HepG2 (cell line): ENCODE results near the gene NOC4L. TPM values are rescaled to one million over a fixed set of nuclear protein-coding genes. Genes with fewer than 3 reads are reported as not detected.

Experiments used
- ATAC-seq: fragments of 200-7000 bp; cut with Tn5 transposase; 3 replicates; pipeline ENCODE4 v1.9.1; 2020; ENCODE audit warnings: mild to moderate bottlenecking, moderate library complexity
- BruUV-seq: library from RNA; stranded (reverse); fragments of 400-500 nt; replicated peaks from 2 replicates; lab custom pipeline; 2021; lab: Mats Ljungman, UMichigan
- CTCF ChIA-PET: fragments of 300-600 bp; formaldehyde crosslinking; extraction: SDS; loops from one replicate; lab custom pipeline; 2021; ENCODE audit warnings: low total read pairs, inconsistent platforms, low intra/inter-chr PET ratio; lab: Yijun Ruan, JAX
- POLR2A ChIA-PET: fragments of 350-600 bp; sonication (Branson Sonifier 250); formaldehyde crosslinking; loops from one replicate; lab custom pipeline; 2020; ENCODE audit warnings: antibody characterized with exemption, inconsistent platforms; lab: Yijun Ruan, JAX
- DNase-seq: peaks from one replicate; pipeline ENCODE4 v3.0.0-alpha.2; 2015; ENCODE audit warnings: low spot score
- FAIRE-seq: peaks from 3 replicates; lab custom pipeline; 2011; peaks lifted over from hg19 to GRCh38; lab: Jason Lieb, UNC
- H2AFZ ChIP-seq: one replicate; pipeline ENCODE4 v1.6.1; 2011; ENCODE audit warnings: low read length, inconsistent platforms
- H3K27ac ChIP-seq: fragments of 300-600 bp; 3 replicates; pipeline ENCODE4 v1.8.0; 2011; ENCODE audit warnings: mixed run types, mild to moderate bottlenecking, mixed read lengths, low read length, inconsistent platforms; ENCODE audit not compliant: insufficient read depth; ENCODE audit errors: extremely low read length
- H3K27me3 ChIP-seq, 2 experiments: fragments of 200-600 bp in 1 of 2; 2 replicates in 1 of 2; 3 replicates in 1 of 2; pipeline versions ENCODE4 v1.6.0 to v1.8.0; 2011; ENCODE audit warnings: low read length in 2 of 2, mild to moderate bottlenecking in 2 of 2, moderate library complexity in 2 of 2, inconsistent platforms in 1 of 2; ENCODE audit not compliant: insufficient read depth in 2 of 2, control insufficient read depth in 1 of 2
- H3K36me3 ChIP-seq, 2 experiments: fragments of 200-600 bp in 1 of 2; replicated peaks in 1 of 2; 2 replicates in 1 of 2; 3 replicates in 1 of 2; pipeline versions ENCODE4 v1.5.1 to v1.8.0; 2011; ENCODE audit warnings: low read length in 2 of 2, inconsistent platforms in 1 of 2; ENCODE audit not compliant: insufficient read depth in 2 of 2, control insufficient read depth in 1 of 2
- H3K4me1 ChIP-seq: 2 replicates; pipeline ENCODE4 v1.5.1; 2012; ENCODE audit warnings: low read length, inconsistent platforms; ENCODE audit not compliant: insufficient read depth
- H3K4me2 ChIP-seq: 2 replicates; pipeline ENCODE4 v1.6.0; 2011; ENCODE audit warnings: low read depth, low read length, inconsistent platforms
- H3K4me3 ChIP-seq, 3 experiments: fragments of 200-600 bp in 1 of 3; sonication (generic), shearing (Covaris generic) in 1 of 3; replicated peaks in 1 of 3; 2 replicates each; pipeline ENCODE4 v1.5.1; 2011 to 2016; ENCODE audit warnings: low read length in 3 of 3, inconsistent platforms in 2 of 3, low read depth in 2 of 3, mild to moderate bottlenecking in 2 of 3, control low read depth in 1 of 3, mixed read lengths in 1 of 3; ENCODE audit not compliant: insufficient read depth in 1 of 3
- H3K79me2 ChIP-seq: one replicate; pipeline ENCODE4 v1.6.1; 2011; ENCODE audit warnings: low read length, inconsistent platforms; ENCODE audit not compliant: insufficient read depth
- H3K9ac ChIP-seq: 2 replicates; pipeline ENCODE4 v1.6.0; 2011; ENCODE audit warnings: mild to moderate bottlenecking, low read depth, low read length, inconsistent platforms; ENCODE audit not compliant: insufficient read depth
- H3K9me3 ChIP-seq: 2 replicates; pipeline ENCODE4 v1.5.1; 2012; ENCODE audit warnings: mild to moderate bottlenecking, low read length
- H4K20me1 ChIP-seq: 2 replicates; pipeline ENCODE4 v1.6.0; 2011; ENCODE audit warnings: inconsistent platforms, mild to moderate bottlenecking, low read length, moderate library complexity; ENCODE audit not compliant: insufficient read depth
- BHLHE40 ChIP-seq: IDR thresholded peaks from 2 replicates; pipeline ENCODE4 v1.6.1; 2011; ENCODE audit warnings: low read length, improper control_type of control experiment
- FOSL2 ChIP-seq: sonication (generic); formaldehyde crosslinking; IDR thresholded peaks from 2 replicates; pipeline ENCODE4 v1.4.0; 2020; ENCODE audit warnings: missing genetic modification reagents
- HOXA9 ChIP-seq: sonication (generic); formaldehyde crosslinking; IDR thresholded peaks from 2 replicates; pipeline ENCODE4 v1.8.1; 2022; ENCODE audit warnings: missing genetic modification reagents, mild to moderate bottlenecking, moderate library complexity, borderline replicate concordance
- RNF219 ChIP-seq: sonication (generic); formaldehyde crosslinking; IDR thresholded peaks from 2 replicates; pipeline ENCODE4 v1.5.0; 2020; ENCODE audit warnings: mild to moderate bottlenecking, missing genetic modification reagents
- SMAD3 ChIP-seq: sonication (generic); formaldehyde crosslinking; IDR thresholded peaks from 2 replicates; pipeline ENCODE4 v1.4.0; 2020; ENCODE audit warnings: missing genetic modification reagents
- XBP1 ChIP-seq: sonication (generic); formaldehyde crosslinking; IDR thresholded peaks from 2 replicates; pipeline ENCODE4 v1.5.0; 2020; ENCODE audit warnings: missing genetic modification reagents
- ZNF235 ChIP-seq: sonication (generic); formaldehyde crosslinking; IDR thresholded peaks from 2 replicates; pipeline ENCODE4 v1.8.1; 2023; ENCODE audit warnings: mild to moderate bottlenecking, missing genetic modification reagents, borderline replicate concordance
- ZNF543 ChIP-seq: sonication (generic); formaldehyde crosslinking; IDR thresholded peaks from 2 replicates; pipeline ENCODE4 v1.4.0; 2020; ENCODE audit warnings: mild to moderate bottlenecking, missing genetic modification reagents
- ZNF556 ChIP-seq: sonication (generic); formaldehyde crosslinking; IDR thresholded peaks from 2 replicates; pipeline ENCODE4 v1.4.0; 2020; ENCODE audit warnings: mild to moderate bottlenecking, missing genetic modification reagents, borderline replicate concordance
- ZNF766 ChIP-seq: sonication (generic); formaldehyde crosslinking; IDR thresholded peaks from 2 replicates; pipeline ENCODE4 v1.5.0; 2020; ENCODE audit warnings: missing genetic modification reagents, borderline replicate concordance
- ZNF768 ChIP-seq: sonication (generic); formaldehyde crosslinking; IDR thresholded peaks from 2 replicates; pipeline ENCODE4 v1.4.0; 2020; ENCODE audit warnings: missing genetic modification reagents
- ZSCAN31 ChIP-seq: sonication (generic); formaldehyde crosslinking; IDR thresholded peaks from 2 replicates; pipeline ENCODE4 v1.5.0; 2020; ENCODE audit warnings: low read depth, mild to moderate bottlenecking, missing genetic modification reagents
- WGBS: methylation state at CpG from one replicate; pipeline ENCODE4 v1.1.6; 2017; ENCODE audit warnings: low lambda C conversion rate; 5-methylcytosine and 5-hydroxymethylcytosine counted together
- in situ Hi-C: cut with HindIII; loops from 2 replicates; pipeline ENCODE4 v1.10.0; 2017; ENCODE audit warnings: low pct_unique_long_range_greater_than_20kb; ENCODE audit not compliant: extremely low pct_ligation_motif_present
- intact Hi-C: fragments of 100-400 bp; cut with micrococcal nuclease; formaldehyde crosslinking; loops from one replicate; pipeline ENCODE4 v1.10.0; 2022; ENCODE audit not compliant: unreplicated experiment
- polyA plus RNA-seq, 8 experiments: library from polyadenylated mRNA; depleted of rRNA in 3 of 8; stranded (reverse) in 7 of 8; unstranded in 1 of 8; fragments of >200 nt; fragmentation: Illumina TruSeq in 4 of 8; extraction: Trizol in 4 of 8; gene quantifications; 2 replicates each; pipeline versions ENCODE4 v1.2.1 to v1.2.3, GENCODE V29; 2011 to 2016; ENCODE audit warnings: low read depth in 4 of 8, missing spikeins in 1 of 8, mixed read lengths in 1 of 8; ENCODE audit not compliant: insufficient read depth in 1 of 8
- total RNA-seq, 5 experiments: library from RNA; depleted of rRNA; stranded (reverse); fragments of >200 nt; fragmentation: Illumina TruSeq; extraction: Trizol; gene quantifications; 2 replicates each; pipeline ENCODE4 v1.2.3, GENCODE V29; 2016; ENCODE audit warnings: low read depth in 1 of 5
- TF ChIP-seq, protein P1 (sequence below): fragments of 450-650 bp; IDR thresholded peaks from 2 replicates; pipeline ENCODE4 v1.6.1; 2017; ENCODE audit warnings: mild to moderate bottlenecking

NOC4L gene
- total and polyA plus RNA-seq, 2 of the 13 experiments (the other 11 are each of a cell fraction or from before 2014, with no cell fraction given): 4.3 to 14.6 TPM

GRCh38 chr12:132186208-132186856, 42.1 kb downstream of the NOC4L start:
- TF ChIP-seq HOXA9 (CRISPR knock-in tag) (no peak), ZNF766 (CRISPR knock-in tag) (no peak), ZNF235 (CRISPR knock-in tag) (no peak), ZNF543 (CRISPR knock-in tag) (no peak), ZSCAN31 (CRISPR knock-in tag) (no peak), XBP1 (CRISPR knock-in tag) (no peak), RNF219 (no peak), SMAD3 (CRISPR knock-in tag) (no peak), ZNF556 (CRISPR knock-in tag) (no peak), FOSL2 (CRISPR knock-in tag) (no peak), ZNF768 (CRISPR knock-in tag) (no peak), BHLHE40 (no peak)
- TF ChIP-seq, protein P1, sequence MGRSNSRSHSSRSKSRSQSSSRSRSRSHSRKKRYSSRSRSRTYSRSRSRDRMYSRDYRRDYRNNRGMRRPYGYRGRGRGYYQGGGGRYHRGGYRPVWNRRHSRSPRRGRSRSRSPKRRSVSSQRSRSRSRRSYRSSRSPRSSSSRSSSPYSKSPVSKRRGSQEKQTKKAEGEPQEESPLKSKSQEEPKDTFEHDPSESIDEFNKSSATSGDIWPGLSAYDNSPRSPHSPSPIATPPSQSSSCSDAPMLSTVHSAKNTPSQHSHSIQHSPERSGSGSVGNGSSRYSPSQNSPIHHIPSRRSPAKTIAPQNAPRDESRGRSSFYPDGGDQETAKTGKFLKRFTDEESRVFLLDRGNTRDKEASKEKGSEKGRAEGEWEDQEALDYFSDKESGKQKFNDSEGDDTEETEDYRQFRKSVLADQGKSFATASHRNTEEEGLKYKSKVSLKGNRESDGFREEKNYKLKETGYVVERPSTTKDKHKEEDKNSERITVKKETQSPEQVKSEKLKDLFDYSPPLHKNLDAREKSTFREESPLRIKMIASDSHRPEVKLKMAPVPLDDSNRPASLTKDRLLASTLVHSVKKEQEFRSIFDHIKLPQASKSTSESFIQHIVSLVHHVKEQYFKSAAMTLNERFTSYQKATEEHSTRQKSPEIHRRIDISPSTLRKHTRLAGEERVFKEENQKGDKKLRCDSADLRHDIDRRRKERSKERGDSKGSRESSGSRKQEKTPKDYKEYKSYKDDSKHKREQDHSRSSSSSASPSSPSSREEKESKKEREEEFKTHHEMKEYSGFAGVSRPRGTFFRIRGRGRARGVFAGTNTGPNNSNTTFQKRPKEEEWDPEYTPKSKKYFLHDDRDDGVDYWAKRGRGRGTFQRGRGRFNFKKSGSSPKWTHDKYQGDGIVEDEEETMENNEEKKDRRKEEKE: no peak
- Histone ChIP-seq H4K20me1 (no peaks in the 10 kb centered on the region; the same call in 1 of the 2 replicates), H3K4me1 (no peaks in the 10 kb centered on the region), H3K9ac (no peak overlapping the region), H3K4me2 (no peak overlapping the region), H3K4me3 (no peak overlapping the region), H3K27ac (no peak overlapping the region), H2AFZ (no peak overlapping the region), H3K79me2 (no peaks in the 10 kb centered on the region), H3K27me3 (peaks cover 19 to 87% of the 10 kb centered on the region in 2 experiments), H3K36me3 (no peaks in the 10 kb centered on the region), H3K9me3 (no peaks in the 10 kb centered on the region)
- in situ Hi-C loops (no loop called here), intact Hi-C loops (no loop called here)
- DNase-seq: no peak
- 29% methylated on average over 22 of the region's 24 CpGs for WGBS
- CTCF ChIA-PET: no interaction called here
- FAIRE-seq: no peak
- POLR2A ChIA-PET: no interaction called here
- BruUV-seq: no TSS peak
- no peak for ATAC-seq
